Thoracic aorta endothelial cell (primary cell): ENCODE data around the gene GALNT15. TPM values are rescaled to one million over a fixed set of nuclear protein-coding genes. Genes with fewer than 3 reads are reported as not detected.

ENCODE experiments used
- total RNA-seq: library from RNA; depleted of rRNA; stranded (reverse); fragments of >200 nt; gene quantifications from 2 replicates; pipeline ENCODE4 v1.2.3, GENCODE V29; 2012

The GALNT15 gene
- 4.3 and 5.7 TPM in 2 replicates for total RNA-seq

DNA sequence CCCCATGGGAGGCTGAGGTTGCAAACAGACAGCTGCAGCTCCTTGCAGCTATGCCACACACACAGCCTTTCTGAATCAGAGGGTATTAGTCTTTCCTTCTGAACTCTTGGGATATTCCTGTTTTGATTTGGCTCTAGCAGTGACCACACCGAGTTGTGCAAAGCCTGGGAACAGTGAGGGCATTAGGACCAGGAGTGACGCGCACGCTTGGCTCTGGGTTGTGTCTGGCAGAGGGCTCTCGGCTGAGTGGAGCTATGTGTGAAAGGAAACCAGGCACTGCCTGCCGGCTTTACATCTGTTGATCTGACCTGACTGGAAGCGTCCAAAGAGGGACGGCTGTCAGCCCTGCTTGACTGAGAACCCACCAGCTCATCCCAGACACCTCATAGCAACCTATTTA is at the start of gene GALNT15:
Gene GALNT15, plus strand, starts transcription at position 292 of the 400 bp plus-strand sequence. CDS start 472 bp downstream, outside the sequence.

DNA sequence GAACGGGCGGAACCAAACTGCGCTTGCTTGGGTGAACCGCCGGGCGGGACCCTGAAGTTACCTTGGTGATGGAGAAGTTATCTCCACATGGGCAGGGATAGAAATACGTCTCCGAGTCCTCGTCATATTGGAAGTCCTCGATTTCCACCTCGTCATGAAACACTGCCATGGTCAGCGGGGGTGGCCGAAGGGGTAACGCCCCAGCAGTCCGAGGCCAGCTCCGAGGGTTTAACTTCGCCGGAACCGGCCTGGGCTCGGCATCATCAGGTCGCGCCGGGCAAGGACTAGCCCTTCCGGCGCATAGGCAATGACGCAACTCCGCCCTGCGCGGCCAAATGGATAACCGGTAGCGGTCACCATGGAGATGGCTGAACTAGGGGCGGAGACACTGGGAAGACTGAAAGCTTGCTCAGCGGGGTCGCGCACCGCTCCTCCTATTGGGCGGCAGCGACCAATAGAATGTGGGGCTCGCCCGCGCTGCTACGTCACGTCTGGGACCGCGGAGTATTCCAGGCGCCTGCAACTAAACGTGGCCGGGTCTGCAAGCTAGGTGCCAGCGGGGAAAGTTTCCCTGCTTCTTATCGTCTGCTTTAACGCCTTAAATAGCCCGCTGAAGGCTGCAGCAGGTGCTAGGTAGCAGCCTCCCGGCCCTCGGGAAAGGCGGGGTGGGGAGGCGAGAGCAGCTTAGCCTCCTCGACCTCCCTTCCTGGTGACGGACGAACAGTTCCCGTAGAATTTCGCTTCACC is 90.4 kb downstream of the GALNT15 start, which contains the start of the genes DPH3 and OXNAD1:
Gene DPH3, minus strand, starts transcription at position 236 of the 747 bp plus-strand sequence. Its CDS starts 67 bp downstream, at position 169.
Gene OXNAD1, plus strand, starts transcription at position 505 of the 747 bp plus-strand sequence. CDS start 5,741 bp downstream, outside the sequence.

Other genes with a start within 250 kb of the GALNT15 start
- 23.4 and 27.0 TPM in 2 replicates for gene DPH3, start 90.3 kb downstream of the GALNT15 start, total RNA-seq
- gene OXNAD1, start 90.5 kb downstream of the GALNT15 start, total RNA-seq: 14.6 and 16.4 TPM in 2 replicates